Endometrial microvascular endothelial cells (primary cell): ENCODE results near the gene ZSWIM6. TPM values are rescaled to one million over a fixed set of nuclear protein-coding genes. Genes with fewer than 3 reads are reported as not detected.

Experiments used
- in situ Hi-C: cut with HindIII; loops from 2 replicates; pipeline ENCODE4 v1.10.0; 2017; ENCODE audit warnings: low sequenced_read_pairs, low pct_unique_long_range_greater_than_20kb; ENCODE audit errors: inconsistent ontology term
- total RNA-seq: library from RNA; depleted of rRNA; stranded (reverse); fragments of >200 nt; gene quantifications from one replicate; pipeline ENCODE4 v1.2.3, GENCODE V29; 2015; ENCODE audit errors: inconsistent ontology term

The ZSWIM6 gene
- total RNA-seq, 1 donor from 2014 or later = 11.7 TPM

DNA sequence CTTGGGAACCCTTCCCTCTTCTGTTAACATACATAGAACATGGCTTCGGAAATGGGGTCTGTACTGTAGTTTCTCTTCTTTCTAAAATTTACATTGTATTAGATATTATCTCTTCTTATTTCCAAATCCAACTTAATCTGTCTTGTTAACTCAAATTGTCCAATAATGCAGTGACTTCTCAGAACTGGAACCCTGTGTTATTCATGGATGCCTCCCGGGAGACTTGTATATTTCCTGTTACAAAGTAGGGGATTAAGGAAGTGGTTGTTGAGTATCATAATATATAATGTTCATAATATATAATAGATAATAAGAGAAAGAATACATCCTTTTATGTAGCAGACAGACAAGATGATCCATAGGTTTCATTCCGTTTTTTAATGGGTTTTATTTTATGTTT is 128.4 kb downstream of the ZSWIM6 start:
- in situ Hi-C loops = no loop called here

DNA sequence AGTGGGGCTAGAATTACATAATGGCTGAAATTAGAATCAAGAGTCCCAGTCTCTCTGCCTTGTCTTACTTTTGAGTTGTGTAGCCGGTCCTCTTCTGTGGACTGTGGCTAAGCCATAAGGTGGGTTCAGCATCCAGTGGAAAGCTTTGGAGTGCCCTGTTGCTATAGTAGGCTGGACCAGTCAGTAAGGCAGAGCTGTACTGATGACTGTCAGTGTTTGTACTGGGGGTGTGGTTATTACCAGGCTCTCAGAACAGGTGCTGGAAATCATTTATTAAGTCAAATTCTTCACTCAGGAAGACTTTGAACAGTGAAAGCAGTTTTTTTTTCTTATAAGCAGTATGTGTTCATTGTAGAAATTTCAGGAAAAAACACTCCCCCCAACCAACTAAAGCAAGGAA is 129.4 kb downstream of the ZSWIM6 start:
- in situ Hi-C loops = no loop called here

DNA sequence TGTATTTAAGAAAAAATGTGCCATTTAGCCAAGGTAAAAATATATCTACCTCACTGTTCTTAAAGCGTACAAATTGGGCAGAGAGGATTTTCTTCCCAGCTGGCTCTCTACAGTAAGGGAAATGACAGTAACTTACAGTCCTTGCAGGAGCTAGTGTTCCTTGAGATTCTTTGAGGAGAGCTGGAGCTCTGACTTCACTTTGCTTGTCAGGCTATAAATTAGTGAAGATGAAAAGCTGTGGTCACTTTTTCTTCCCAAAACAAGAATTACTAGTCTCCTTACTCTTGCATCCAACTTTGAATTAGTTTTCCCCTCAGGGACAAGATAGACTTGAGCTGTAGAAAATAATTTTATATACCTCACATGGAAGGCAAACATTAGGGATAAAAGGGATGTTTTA is 129.9 kb downstream of the ZSWIM6 start:
- in situ Hi-C loops = no loop called here

DNA sequence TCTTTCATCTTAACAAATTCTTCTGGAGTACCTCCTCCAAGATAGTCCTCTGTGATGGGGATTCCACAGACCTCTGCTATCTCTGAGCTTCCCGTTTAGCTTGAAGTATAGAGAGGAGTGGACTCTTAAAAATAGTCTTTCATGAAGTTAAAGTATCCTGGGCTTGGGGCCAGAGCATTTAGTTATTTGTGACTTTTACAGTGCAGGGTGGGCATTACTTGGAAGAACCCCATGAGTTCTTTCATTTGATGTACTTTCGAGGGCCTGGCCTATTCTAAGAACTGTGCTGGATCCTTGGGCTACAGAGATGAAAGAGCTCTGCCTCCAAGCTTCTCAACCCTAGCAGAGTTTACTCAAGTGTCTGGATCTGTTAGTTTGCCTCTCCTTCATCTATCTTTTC is 131.5 kb downstream of the ZSWIM6 start:
- in situ Hi-C loops = no loop called here

DNA sequence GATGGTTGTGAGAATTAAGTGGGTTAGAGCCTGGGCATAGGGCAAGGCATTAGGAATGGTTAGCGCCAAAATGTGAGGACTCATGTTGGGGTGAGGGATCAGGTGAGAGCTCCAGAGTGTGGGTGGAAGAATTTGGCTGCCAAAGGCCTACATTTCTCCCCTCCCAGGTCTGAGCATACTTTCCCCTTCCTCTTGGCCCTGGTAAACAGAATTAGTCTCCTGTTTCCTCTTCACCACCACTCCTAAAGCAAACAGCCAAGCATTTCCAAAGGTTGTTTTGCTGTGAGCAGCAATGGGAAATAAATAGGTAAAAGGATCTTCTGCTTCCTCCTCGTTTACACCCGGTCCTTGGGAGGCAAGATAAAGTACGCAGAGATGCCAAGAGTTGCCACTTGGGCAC is 132.5 kb downstream of the ZSWIM6 start:
- in situ Hi-C loops = no loop called here

DNA sequence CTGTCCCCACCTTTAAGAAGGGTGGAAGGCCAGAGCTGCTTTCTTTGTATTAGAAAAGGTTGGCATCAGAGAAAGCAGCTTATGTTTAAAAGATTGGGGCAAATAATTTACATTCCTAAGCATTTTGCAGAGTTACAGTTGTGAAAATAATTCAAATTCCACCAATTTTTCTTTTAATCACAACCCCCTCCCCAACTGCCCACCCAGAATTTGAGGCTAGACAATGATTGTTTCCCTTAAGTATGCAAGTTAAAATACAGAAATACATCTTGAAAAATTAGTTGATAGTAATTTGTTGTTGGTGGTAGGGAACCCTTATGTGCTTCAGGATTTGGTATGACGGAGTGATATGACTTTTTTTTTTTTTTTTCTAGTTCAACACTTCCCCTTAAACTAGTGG is 133.0 kb downstream of the ZSWIM6 start:
- in situ Hi-C loops = no loop called here

DNA sequence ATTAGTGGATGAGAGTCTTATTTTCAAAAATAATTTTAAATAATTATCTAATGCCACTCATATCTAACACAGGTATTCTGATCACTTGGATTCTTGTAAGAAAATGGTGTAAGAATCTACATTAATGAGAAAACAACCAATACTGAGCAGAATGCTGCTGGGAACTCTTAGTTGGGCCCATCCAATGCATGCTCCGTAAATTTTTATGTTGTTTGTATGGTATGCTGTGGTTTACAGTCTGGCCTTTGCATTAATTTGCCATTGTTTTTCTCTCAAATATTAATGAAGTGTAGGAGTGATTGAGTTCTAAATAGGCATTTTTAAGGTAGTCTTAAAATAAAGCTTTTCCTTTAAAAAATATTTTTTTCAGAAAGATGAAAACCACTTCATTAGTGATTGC is 133.4 kb downstream of the ZSWIM6 start:
- in situ Hi-C loops = no loop called here

DNA sequence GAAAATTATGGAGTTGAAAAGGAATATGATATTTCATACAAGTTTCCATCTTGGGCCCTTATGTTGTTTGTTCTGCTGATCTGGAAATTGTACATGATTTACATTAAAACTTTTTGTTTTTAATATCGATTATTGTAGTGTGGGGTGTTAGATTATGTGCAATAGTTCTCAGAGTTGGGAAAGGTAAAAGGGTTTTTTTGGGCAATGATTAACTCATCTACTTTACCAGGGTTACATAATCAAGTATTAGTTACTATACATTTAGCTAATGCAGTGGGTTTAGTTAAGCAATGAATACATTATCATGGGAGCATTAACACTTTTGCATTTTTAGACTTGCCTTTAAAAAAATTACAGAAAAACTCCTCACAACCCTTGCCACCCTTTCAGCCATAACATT is 134.0 kb downstream of the ZSWIM6 start:
- in situ Hi-C loops = no loop called here

DNA sequence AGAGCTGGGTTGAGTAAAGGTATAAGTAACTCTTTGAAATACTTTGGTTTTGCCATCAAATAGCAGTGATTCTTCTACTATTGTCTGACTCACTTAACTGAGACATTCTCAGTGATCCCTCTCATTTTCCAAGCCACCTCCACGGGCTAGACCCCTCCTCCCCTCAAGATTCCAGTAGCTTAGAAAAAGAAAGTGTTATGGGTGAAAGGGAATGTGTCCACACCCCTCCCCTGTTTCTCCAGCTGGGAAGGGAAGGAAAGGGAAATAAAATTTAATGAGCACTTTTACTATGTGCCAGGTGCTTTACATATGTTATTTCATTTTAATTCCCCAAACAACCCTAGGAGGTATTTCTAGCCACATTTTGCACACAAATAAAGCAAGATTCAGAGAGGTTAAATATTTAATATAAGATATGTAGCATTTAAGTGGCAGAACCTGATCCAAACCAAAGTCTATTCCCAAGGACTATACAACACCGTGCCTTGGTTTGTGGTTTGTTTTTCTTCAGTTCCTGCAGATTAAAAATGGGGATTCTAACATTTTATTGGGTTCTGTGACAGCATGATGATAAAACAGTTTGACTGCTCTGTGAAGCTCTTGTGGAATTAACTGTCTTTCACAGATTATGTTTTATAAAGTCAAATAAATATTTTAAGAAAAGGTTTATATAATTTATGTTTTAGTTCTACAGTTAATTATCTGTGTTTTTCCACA is 135.9 kb downstream of the ZSWIM6 start:
- in situ Hi-C loops = no loop called here

DNA sequence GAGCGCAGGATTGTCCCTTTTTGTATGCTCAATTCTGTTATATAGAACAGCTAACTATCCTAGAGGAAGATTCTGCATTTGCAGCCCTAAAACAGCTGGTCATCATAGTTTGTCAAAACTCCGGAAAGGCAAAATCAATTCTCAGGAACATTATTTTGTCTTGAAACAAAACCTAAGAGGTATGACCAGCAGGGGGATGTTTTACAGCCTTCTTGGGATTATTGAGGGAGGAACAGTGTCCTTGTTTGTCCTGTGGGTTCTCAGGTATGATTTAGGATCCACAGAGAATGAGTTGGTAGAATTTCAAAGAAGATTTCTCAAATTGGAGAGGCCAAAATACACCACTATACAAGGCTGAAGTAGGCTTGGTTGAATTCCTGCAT is 136.4 kb downstream of the ZSWIM6 start:
- in situ Hi-C loops = no loop called here

DNA sequence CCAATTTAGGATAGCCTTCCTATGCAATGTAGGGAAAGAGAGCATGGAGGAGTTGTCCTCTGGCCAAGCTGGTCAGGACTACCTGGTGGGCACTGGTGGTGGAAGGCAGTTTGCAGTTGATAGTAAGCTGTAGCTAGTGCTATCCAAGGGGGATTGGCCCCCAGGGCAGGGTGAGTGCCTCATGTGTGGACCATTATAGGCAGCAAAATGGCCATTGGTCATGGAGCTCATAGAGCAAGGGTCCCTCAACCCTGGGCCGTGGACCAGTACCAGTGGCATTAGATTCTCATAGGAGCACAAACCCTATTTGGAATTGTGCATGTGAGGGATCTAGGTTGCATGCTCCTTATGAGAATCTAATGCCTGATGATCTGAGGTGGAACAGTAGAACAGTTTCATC is 139.3 kb downstream of the ZSWIM6 start:
- in situ Hi-C loops = no loop called here

DNA sequence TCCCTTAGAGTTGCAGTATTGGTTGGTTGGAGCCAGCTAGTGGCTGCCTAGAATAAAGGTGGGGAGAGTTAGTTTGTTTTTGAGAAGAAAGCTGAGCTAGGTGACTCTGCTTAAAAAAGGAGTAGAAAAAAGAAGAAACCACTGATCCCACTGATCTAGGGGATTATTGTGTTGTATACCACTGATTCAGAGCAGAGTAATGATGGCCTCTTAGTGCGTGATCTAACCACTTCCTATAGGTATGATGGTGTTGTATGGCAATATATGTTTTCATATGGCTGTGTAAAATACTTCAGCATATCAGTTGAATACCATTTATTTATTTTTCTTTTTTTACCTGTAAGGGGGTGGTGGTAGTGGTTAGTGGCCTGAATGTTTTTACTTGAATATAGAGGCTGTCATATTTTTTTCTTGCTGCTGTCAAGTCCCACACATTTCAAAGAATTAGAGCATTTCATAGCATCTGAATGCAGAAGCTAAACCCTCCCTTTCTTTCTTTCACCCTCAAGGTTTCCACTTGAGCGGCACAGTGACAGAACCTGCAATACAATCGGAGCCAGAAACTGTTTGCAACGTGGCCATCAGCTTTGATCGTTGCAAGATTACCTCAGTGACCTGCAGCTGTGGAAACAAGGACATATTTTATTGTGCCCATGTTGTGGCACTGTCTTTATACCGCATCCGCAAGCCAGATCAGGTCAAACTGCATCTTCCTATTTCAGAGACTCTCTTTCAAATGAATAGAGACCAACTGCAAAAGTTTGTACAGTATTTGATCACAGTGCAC is 140.3 kb downstream of the ZSWIM6 start:
- in situ Hi-C loops = no loop called here

DNA sequence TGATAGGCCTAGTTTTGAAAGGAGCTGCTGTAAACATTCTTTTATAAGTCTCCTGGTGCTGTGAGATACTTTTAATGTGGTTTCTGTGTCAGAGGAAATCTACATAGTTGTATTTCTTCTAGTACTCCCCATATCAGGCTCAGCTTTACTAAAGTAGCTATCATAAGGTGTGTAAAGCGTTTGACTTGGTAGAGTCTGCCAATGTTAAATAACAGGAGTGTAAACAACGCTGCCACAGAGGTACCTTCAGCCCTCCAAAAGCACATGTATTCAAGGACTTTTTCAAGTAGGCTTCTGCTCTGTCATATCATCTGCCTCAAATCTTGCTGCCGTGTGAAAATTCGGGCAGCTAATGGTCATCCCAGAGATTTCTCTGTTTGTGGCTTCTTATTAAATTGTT is 142.7 kb downstream of the ZSWIM6 start:
- in situ Hi-C loops = no loop called here

DNA sequence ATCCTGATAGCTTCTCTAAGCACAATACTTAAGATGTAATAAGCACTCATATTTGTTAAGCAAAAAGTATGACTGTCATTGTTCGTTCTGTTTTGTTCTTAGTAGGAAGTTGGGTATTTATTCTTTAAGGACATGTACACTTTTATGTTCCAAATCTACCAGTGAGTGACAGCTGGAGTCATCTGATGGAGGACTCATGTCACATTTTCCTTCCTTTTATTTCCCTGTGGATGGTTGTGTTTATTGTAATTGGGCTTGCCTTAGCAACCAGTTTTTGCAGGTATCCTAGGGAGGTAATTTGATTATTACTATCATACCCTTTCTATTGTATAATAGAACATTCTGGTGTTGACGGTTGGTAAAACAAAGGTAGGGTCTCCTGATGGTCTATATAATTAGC is 145.7 kb downstream of the ZSWIM6 start:
- in situ Hi-C loops = no loop called here

DNA sequence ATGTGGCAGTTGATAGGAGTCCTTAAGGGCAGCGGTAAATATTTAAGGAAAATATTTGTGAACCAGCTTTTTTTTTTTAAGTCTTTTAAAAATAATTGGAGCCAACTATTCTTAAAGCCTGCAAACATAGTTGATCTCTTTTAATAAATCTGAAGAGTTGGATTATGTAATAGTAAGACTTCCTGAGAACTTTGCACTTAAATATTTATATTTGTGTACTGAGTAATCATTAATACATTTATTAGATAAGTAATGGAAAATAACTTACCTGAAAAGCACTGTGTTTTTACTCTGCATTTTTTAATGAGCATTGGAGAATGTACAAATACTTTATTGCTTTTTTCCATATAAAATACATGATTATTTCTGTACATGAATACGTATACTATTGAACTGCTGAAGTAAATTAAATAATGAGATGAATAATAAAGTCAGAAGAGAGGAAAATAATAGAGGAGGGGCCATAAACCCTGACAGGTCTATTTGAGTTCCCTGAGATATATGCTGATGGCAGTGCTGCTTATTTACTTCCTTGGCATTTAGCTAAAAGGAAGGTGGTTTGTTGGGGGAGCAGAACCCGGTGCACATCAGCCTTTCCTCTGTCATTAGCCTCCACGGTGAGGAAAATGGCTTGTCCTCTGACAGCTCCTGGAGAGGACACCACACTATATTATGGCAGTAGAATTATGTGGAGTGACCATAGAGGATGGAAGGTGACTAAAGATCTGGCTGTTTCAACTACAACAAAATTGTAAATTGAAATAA is 148.0 kb downstream of the ZSWIM6 start:
- in situ Hi-C loops = no loop called here

DNA sequence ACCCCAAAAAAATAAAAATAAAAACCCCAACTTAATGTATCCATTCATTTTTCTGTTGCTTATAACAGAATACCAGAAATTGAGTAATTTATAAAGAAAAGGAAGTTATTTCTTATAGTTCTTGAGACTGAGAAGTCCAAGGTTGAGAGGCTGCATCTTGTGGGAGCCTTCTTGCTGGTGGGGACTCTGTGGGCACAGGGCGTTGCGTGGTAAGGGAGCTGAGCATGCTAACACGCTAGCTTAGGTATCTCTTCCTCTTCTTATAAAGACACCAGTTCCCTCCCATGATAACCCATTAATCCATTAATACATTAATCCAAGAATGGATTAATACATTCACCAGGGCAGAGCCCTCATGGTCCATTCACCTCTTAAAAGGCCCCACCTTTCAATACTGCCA is 150.9 kb downstream of the ZSWIM6 start:
- in situ Hi-C loops = no loop called here

DNA sequence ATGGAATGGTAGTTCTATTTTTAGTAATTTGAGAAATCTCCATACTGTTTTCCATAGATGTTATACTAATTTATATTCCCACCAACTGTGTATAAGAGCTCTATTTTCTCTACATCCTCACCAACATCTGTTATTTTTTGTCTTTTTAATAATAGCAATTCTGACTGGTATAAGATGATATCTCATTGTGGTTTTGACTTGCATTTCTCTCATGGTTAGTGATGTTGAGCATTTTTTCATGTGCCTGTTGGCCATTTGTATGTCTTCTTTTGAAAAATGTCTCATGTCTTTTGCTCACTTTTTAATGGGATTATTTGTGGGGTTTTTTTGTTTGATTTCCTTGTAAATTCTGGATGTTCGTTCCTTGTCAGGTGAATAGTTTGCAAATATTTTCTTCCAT is 154.4 kb downstream of the ZSWIM6 start:
- in situ Hi-C loops = no loop called here

DNA sequence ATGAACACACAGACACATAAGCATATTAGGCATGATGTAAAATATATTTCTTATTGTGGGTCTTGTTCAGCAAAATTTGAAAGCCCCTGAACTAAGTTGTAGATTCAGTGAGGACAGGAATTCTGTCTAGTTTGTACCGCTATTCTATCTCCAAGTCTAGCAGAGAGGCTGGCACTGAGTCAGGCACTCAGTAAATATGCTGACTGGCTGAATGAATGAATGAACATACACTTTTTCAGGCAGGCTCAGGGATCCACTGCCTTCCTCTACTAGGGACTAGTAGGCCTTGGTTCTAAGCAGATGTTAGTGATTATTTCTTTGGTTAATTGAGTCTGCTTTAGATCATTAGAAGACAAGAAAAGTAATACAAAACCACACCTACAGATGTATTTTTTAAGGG is 157.5 kb downstream of the ZSWIM6 start:
- in situ Hi-C loops = no loop called here

DNA sequence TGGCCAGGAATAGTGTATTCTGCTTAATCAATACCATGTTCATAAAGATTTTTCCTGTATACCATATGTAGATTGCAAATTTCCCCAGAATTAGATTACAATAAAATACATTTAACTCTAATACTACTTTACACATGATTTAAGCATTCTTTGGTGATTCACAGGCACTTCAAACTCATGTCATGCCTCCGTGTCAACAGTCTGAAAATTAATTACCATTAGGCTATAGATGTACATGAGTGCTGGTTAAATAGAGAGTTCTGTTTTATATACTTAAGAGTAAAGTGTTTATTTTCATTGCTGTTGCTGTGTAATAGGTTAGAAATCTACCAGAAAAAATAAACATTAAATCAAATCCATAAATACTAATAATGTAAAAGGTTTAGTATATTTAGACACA is 159.8 kb downstream of the ZSWIM6 start:
- in situ Hi-C loops = no loop called here

DNA sequence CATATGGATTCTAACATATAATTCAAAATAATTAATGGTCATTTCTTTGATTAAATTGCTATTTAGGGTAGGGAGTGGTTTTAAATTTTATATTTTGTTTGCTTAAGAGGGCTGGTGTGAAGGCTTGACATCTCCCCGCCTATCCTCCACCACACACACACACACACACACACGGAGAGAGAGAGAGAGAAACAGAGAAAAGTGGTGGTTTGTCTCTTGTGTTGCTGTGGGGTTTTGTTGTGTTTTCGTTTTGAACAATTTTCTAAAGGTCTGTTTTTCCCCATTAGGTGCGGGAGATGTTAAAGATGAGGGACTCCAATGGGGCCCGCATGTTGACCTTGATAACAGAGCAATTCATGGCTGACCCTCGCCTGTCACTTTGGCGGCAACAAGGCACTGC is 161.9 kb downstream of the ZSWIM6 start:
- in situ Hi-C loops = no loop called here
